ENCODE measurements around the gene PCNX1. TPM values are rescaled to one million over a fixed set of nuclear protein-coding genes. Genes with fewer than 3 reads are reported as not detected.
"Not testable (repeated sequence)": the region's sequence is repeated elsewhere in the genome, so short reads cannot be mapped to it uniquely, and the experiment has no call there.

Gene PCNX1
- polyA plus RNA-seq, 1 experiment: 33.2 TPM

GRCh38 chr14:71060274-71060673 lies 153.0 kb downstream of the PCNX1 start:
- CTCF ChIA-PET: interaction anchor here (0.8 to 1.6 kb wide), 3 partner anchors 10 to 43 kb away, joined by 3 to 4 read pairs (median 3); no protein-coding TSS in a partner anchor
- H3K27me3 ChIP-seq (ENCODE audit: control insufficient read depth, insufficient read depth, low read length): no peaks in the 10 kb centered on the region

GRCh38 chr14:71060825-71061455 lies 153.7 kb downstream of the PCNX1 start:
- Histone ChIP-seq H3K36me3 (ENCODE audit: control insufficient read depth, insufficient read depth, low read length) (no peaks in the 10 kb centered on the region), H3K27me3 (ENCODE audit: control insufficient read depth, insufficient read depth, low read length) (no peaks in the 10 kb centered on the region), H3K4me3 (ENCODE audit: low read depth, low read length) (no peak overlapping the region)
- POLR2A ChIA-PET: no interaction called here
- no peak for TF ChIP-seq CTCF (IDR thresholded peaks at IDR 0.05; ENCODE audit: insufficient read depth, low read depth, low read length)
- no peak for DNase-seq (ENCODE audit: low read depth)
- CTCF ChIA-PET: interaction anchor here (0.8 to 1.6 kb wide), 3 partner anchors 11 to 43 kb away, joined by 3 to 4 read pairs (median 3); no protein-coding TSS in a partner anchor

More at GRCh38 chr14:71060274-71060673, 153.0 kb downstream of the PCNX1 start:
- H3K36me3 ChIP-seq (ENCODE audit: control insufficient read depth, insufficient read depth, low read length): no peaks in the 10 kb centered on the region
- DNase-seq (ENCODE audit: low read depth): no peak
- H3K4me3 ChIP-seq (ENCODE audit: low read depth, low read length): no peak overlapping the region
- POLR2A ChIA-PET: no interaction called here
- no peak for TF ChIP-seq CTCF (IDR thresholded peaks at IDR 0.05; ENCODE audit: insufficient read depth, low read depth, low read length)

- ChIA-PET CTCF (interaction anchor here (1.3 to 1.6 kb wide), 2 partner anchors 11 to 15 kb away, joined by 3 to 4 read pairs; no protein-coding TSS in a partner anchor), POLR2A (no interaction called here)
- H3K4me3 ChIP-seq (ENCODE audit: low read depth, low read length): no peak overlapping the region
- no peaks in the 10 kb centered on the region for H3K27me3 ChIP-seq (ENCODE audit: control insufficient read depth, insufficient read depth, low read length)
- DNase-seq (ENCODE audit: low read depth): no peak
- no peaks in the 10 kb centered on the region for H3K36me3 ChIP-seq (ENCODE audit: control insufficient read depth, insufficient read depth, low read length)
- no peak for TF ChIP-seq CTCF (IDR thresholded peaks at IDR 0.05; ENCODE audit: insufficient read depth, low read depth, low read length)
These were observed 154.2 kb downstream of the PCNX1 start for GRCh38 chr14:71061458-71061857.

GRCh38 chr14:71062581-71063303 lies 155.5 kb downstream of the PCNX1 start:
- ChIA-PET POLR2A (no interaction called here), CTCF (interaction anchor here (0.6 to 1.1 kb wide), 2 partner anchors 71 to 1102 kb away, joined by 3 read pairs; no protein-coding TSS in a partner anchor)
- H3K36me3 ChIP-seq (ENCODE audit: control insufficient read depth, insufficient read depth, low read length): no peaks in the 10 kb centered on the region
- H3K4me3 ChIP-seq (ENCODE audit: low read depth, low read length): no peak overlapping the region
- no peaks in the 10 kb centered on the region for H3K27me3 ChIP-seq (ENCODE audit: control insufficient read depth, insufficient read depth, low read length)
- DNase-seq (ENCODE audit: low read depth): no peak
- no peak for TF ChIP-seq CTCF (IDR thresholded peaks at IDR 0.05; ENCODE audit: insufficient read depth, low read depth, low read length)

GRCh38 chr14:71063351-71063750 lies 156.1 kb downstream of the PCNX1 start:
- H3K36me3 ChIP-seq (ENCODE audit: control insufficient read depth, insufficient read depth, low read length): no peaks in the 10 kb centered on the region
- no peaks in the 10 kb centered on the region for H3K27me3 ChIP-seq (ENCODE audit: control insufficient read depth, insufficient read depth, low read length)
- no peak for TF ChIP-seq CTCF (IDR thresholded peaks at IDR 0.05; ENCODE audit: insufficient read depth, low read depth, low read length)
- CTCF ChIA-PET: interaction anchor here (1.1 kb wide), 1 partner anchor 71 kb away, joined by 3 read pairs; no protein-coding TSS in a partner anchor
- no peak overlapping the region for H3K4me3 ChIP-seq (ENCODE audit: low read depth, low read length)
- DNase-seq (ENCODE audit: low read depth): no peak
- POLR2A ChIA-PET: no interaction called here

GRCh38 chr14:71064747-71065146 lies 157.5 kb downstream of the PCNX1 start:
- H3K27me3 ChIP-seq (ENCODE audit: control insufficient read depth, insufficient read depth, low read length); H3K36me3 ChIP-seq (ENCODE audit: control insufficient read depth, insufficient read depth, low read length); CTCF ChIA-PET; POLR2A ChIA-PET; DNase-seq (ENCODE audit: low read depth); H3K4me3 ChIP-seq (ENCODE audit: low read depth, low read length): not testable (repeated sequence)
